Neural progenitor cell (in vitro differentiated cells): ENCODE results near the gene CLDN10. TPM values are rescaled to one million over a fixed set of nuclear protein-coding genes. Genes with fewer than 3 reads are reported as not detected.

Experiments used
- DNase-seq: peaks from one replicate; pipeline ENCODE4 v3.0.0-alpha.2; 2016; ENCODE audit warnings: low spot score
- H2AFZ ChIP-seq: fragments of 200-600 bp; sonication (generic); replicated peaks from 2 replicates; pipeline ENCODE4 v1.6.1; 2016; ENCODE audit warnings: antibody characterized with exemption
- H3F3A ChIP-seq: fragments of 200-600 bp; sonication (generic); 2 replicates; pipeline ENCODE4 v1.6.1; 2016; ENCODE audit warnings: antibody characterized with exemption, low read depth
- H3K27ac ChIP-seq: fragments of 200-600 bp; sonication (generic); 2 replicates; pipeline ENCODE4 v1.5.1; 2016; ENCODE audit warnings: mild to moderate bottlenecking
- H3K27me3 ChIP-seq: fragments of 200-600 bp; sonication (generic); 2 replicates; pipeline ENCODE4 v1.6.1; 2016; ENCODE audit warnings: mild to moderate bottlenecking, moderate library complexity
- H3K36me3 ChIP-seq: fragments of 200-600 bp; sonication (generic); 2 replicates; pipeline ENCODE4 v1.5.1; 2016
- H3K4me1 ChIP-seq: fragments of 200-600 bp; sonication (generic); 2 replicates; pipeline ENCODE4 v1.6.1; 2016; ENCODE audit warnings: mixed run types
- H3K4me2 ChIP-seq: fragments of 200-600 bp; sonication (generic); 2 replicates; pipeline ENCODE4 v1.6.1; 2016
- H3K4me3 ChIP-seq: fragments of 200-600 bp; sonication (generic); 2 replicates; pipeline ENCODE4 v1.5.1; 2016
- H3K79me2 ChIP-seq: fragments of 200-600 bp; sonication (generic); 2 replicates; pipeline ENCODE4 v1.6.1; 2016; ENCODE audit warnings: low read depth
- H3K9ac ChIP-seq: fragments of 200-600 bp; sonication (generic); 2 replicates; pipeline ENCODE4 v1.6.1; 2016
- H3K9me3 ChIP-seq: fragments of 200-600 bp; sonication (generic); 2 replicates; pipeline ENCODE4 v1.5.1; 2016; ENCODE audit warnings: low read depth
- H4K20me1 ChIP-seq: fragments of 200-600 bp; sonication (generic); 2 replicates; pipeline ENCODE4 v1.6.1; 2016; ENCODE audit warnings: low read depth
- H3K27ac Mint-ChIP-seq: 3 replicates; pipeline ENCODE4 v1.8.0; 2021; ENCODE audit warnings: mixed read lengths
- H3K27me3 Mint-ChIP-seq: 2 replicates; pipeline ENCODE4 v1.8.0; 2022; ENCODE audit warnings: low read depth, mild to moderate bottlenecking, inconsistent platforms, moderate library complexity, mixed read lengths; ENCODE audit not compliant: insufficient read depth
- H3K36me3 Mint-ChIP-seq: 3 replicates; pipeline ENCODE4 v1.8.0; 2021; ENCODE audit warnings: mixed read lengths
- H3K4me1 Mint-ChIP-seq: 3 replicates; pipeline ENCODE4 v1.8.0; 2021; ENCODE audit warnings: mixed read lengths
- H3K4me3 Mint-ChIP-seq: 3 replicates; pipeline ENCODE4 v1.8.0; 2021; ENCODE audit warnings: mild to moderate bottlenecking, moderate library complexity, mixed read lengths
- H3K9me3 Mint-ChIP-seq: 3 replicates; pipeline ENCODE4 v1.8.0; 2020; ENCODE audit warnings: mixed read lengths
- CTCF ChIP-seq: fragments of 200-600 bp; sonication (generic); IDR thresholded peaks from 2 replicates; pipeline ENCODE4 v1.5.1; 2017; ENCODE audit warnings: antibody characterized with exemption, mild to moderate bottlenecking
- EZH2 ChIP-seq: fragments of 200-600 bp; sonication (generic); IDR thresholded peaks from 2 replicates; pipeline ENCODE4 v1.6.1; 2017; ENCODE audit warnings: antibody characterized with exemption, mild to moderate bottlenecking, moderate library complexity
- EZH2phosphoT487 ChIP-seq: fragments of 200-600 bp; sonication (generic); IDR thresholded peaks from 2 replicates; pipeline ENCODE4 v1.6.1; 2017; ENCODE audit warnings: antibody characterized with exemption
- total RNA-seq: library from RNA; depleted of rRNA; stranded (reverse); fragments of >200 nt; gene quantifications from 2 replicates; pipeline ENCODE4 v1.2.3, GENCODE V29; 2015; ENCODE audit warnings: low replicate concordance

CLDN10 gene
- total RNA-seq, 1 donor from 2014 or later = 25.5 TPM

GRCh38 chr13:95540888-95541287 lies 11.6 kb upstream of the CLDN10 start:
- Histone ChIP-seq H3K4me1 (peaks cover 15% of the 10 kb centered on the region), H4K20me1 (no peaks in the 10 kb centered on the region), H3F3A (no peaks in the 10 kb centered on the region), H3K79me2 (no peaks in the 10 kb centered on the region), H3K4me2 (no peak overlapping the region), H3K36me3 (no peaks in the 10 kb centered on the region), H3K4me3 (no peak overlapping the region), H3K9me3 (no peaks in the 10 kb centered on the region), H3K9ac (no peak overlapping the region), H3K27ac (no peak overlapping the region), H3K27me3 (no peaks in the 10 kb centered on the region), H2AFZ (peak overlapping the region; percentile 89)
- Mint-ChIP-seq H3K27ac (no peak overlapping the region), H3K36me3 (no peaks in the 10 kb centered on the region), H3K4me1 (peaks cover 3% of the 10 kb centered on the region), H3K9me3 (no peaks in the 10 kb centered on the region), H3K27me3 (no peaks in the 10 kb centered on the region), H3K4me3 (no peak overlapping the region)
- no peak for DNase-seq
- TF ChIP-seq EZH2 = no peak
- no peak for TF ChIP-seq EZH2phosphoT487

- Histone ChIP-seq H4K20me1 (no peaks in the 10 kb centered on the region), H3K36me3 (no peaks in the 10 kb centered on the region), H3K4me1 (peaks cover 16% of the 10 kb centered on the region), H2AFZ (peak overlapping the region; percentile 89), H3K9me3 (no peaks in the 10 kb centered on the region), H3K27me3 (no peaks in the 10 kb centered on the region), H3K9ac (no peak overlapping the region), H3K4me3 (no peak overlapping the region), H3K4me2 (no peak overlapping the region), H3K27ac (no peak overlapping the region), H3F3A (peaks cover 3% of the 10 kb centered on the region), H3K79me2 (no peaks in the 10 kb centered on the region)
- DNase-seq = no peak
- Mint-ChIP-seq H3K27ac (no peak overlapping the region), H3K36me3 (no peaks in the 10 kb centered on the region), H3K4me3 (no peak overlapping the region), H3K27me3 (no peaks in the 10 kb centered on the region), H3K4me1 (peaks cover 3% of the 10 kb centered on the region), H3K9me3 (no peaks in the 10 kb centered on the region)
- TF ChIP-seq EZH2phosphoT487 (no peak), CTCF (no peak), EZH2 (no peak)
Measured at GRCh38 chr13:95541308-95541707, 11.2 kb upstream of the CLDN10 start.

GRCh38 chr13:95541911-95542474 lies 10.5 kb upstream of the CLDN10 start:
- Mint-ChIP-seq H3K27me3 (no peaks in the 10 kb centered on the region), H3K4me1 (peaks cover 3% of the 10 kb centered on the region)
- no peak for DNase-seq

More at GRCh38 chr13:95541911-95542474, 10.5 kb upstream of the CLDN10 start:
- Histone ChIP-seq H3K9me3 (no peaks in the 10 kb centered on the region), H3K4me3 (no peak overlapping the region), H3K36me3 (no peaks in the 10 kb centered on the region), H3K4me1 (peaks cover 17% of the 10 kb centered on the region), H4K20me1 (no peaks in the 10 kb centered on the region), H3K27me3 (no peaks in the 10 kb centered on the region), H3K4me2 (no peak overlapping the region), H3F3A (peaks cover 3% of the 10 kb centered on the region), H3K79me2 (no peaks in the 10 kb centered on the region), H3K27ac (no peak overlapping the region), H3K9ac (no peak overlapping the region), H2AFZ (no peak overlapping the region)
- H3K27ac Mint-ChIP-seq = no peak overlapping the region
- no peak overlapping the region for H3K4me3 Mint-ChIP-seq
- H3K36me3 Mint-ChIP-seq = no peaks in the 10 kb centered on the region
- TF ChIP-seq EZH2phosphoT487 (no peak), EZH2 (no peak), CTCF (no peak)
- H3K9me3 Mint-ChIP-seq = no peaks in the 10 kb centered on the region
